MV-4-11 (cell line): ENCODE measurements around the gene CATSPER1.
A peak's percentile ranks its signal among the peaks of the same experiment; 100 is the strongest.
"Not testable (repeated sequence)": the region's sequence is repeated elsewhere in the genome, so short reads cannot be mapped to it uniquely, and the experiment has no call there.

Experiments
- DNase-seq: peaks from one replicate; lab custom pipeline; 2025; lab: John Stamatoyannopoulos, UW

Gene CATSPER1

GRCh38 chr11:66020618-66021357 lies 5.5 kb downstream of the CATSPER1 start:
- DNase-seq: peak; percentile 76

GRCh38 chr11:66020212-66020611 lies 6.1 kb downstream of the CATSPER1 start:
- no peak for DNase-seq

GRCh38 chr11:66017321-66017720 lies 9.0 kb downstream of the CATSPER1 start:
- DNase-seq: no peak

GRCh38 chr11:66016793-66017177 lies 9.5 kb downstream of the CATSPER1 start:
- DNase-seq: no peak

- DNase-seq: no peak
Measured at GRCh38 chr11:66015936-66016792, 10.1 kb downstream of the CATSPER1 start.

GRCh38 chr11:66015454-66015881 lies 10.8 kb downstream of the CATSPER1 start:
- no peak for DNase-seq

GRCh38 chr11:66014804-66015453 lies 11.3 kb downstream of the CATSPER1 start:
- DNase-seq: peak; percentile 39

- no peak for DNase-seq
Measured at GRCh38 chr11:66013762-66014100, 12.5 kb downstream of the CATSPER1 start.

GRCh38 chr11:66012946-66013761 lies 13.1 kb downstream of the CATSPER1 start:
- DNase-seq: peak; percentile 63

GRCh38 chr11:66012371-66012945 lies 13.8 kb downstream of the CATSPER1 start:
- no peak for DNase-seq

GRCh38 chr11:66011785-66012303 lies 14.4 kb downstream of the CATSPER1 start, which contains the start of gene CST6:
CST6 (plus strand) TSS chr11:66012008; CDS start chr11:66012045, 37 bp downstream.
- DNase-seq: no peak

GRCh38 chr11:66011239-66011784 lies 15.0 kb downstream of the CATSPER1 start:
- no peak for DNase-seq

- DNase-seq: not testable (repeated sequence)
Measured at GRCh38 chr11:66010036-66010435, 16.2 kb downstream of the CATSPER1 start.

GRCh38 chr11:66008468-66009101 lies 17.7 kb downstream of the CATSPER1 start:
- DNase-seq: peak; percentile 42

- DNase-seq: no peak
Measured at GRCh38 chr11:66008095-66008467, 18.2 kb downstream of the CATSPER1 start.

GRCh38 chr11:66007201-66007634 lies 19.1 kb downstream of the CATSPER1 start:
- DNase-seq: no peak

GRCh38 chr11:66006891-66007176 lies 19.4 kb downstream of the CATSPER1 start:
- no peak for DNase-seq

GRCh38 chr11:66006134-66006890 lies 20.0 kb downstream of the CATSPER1 start:
- no peak for DNase-seq

- no peak for DNase-seq
Measured at GRCh38 chr11:66004186-66004585, 22.1 kb downstream of the CATSPER1 start.

- DNase-seq: no peak
Measured at GRCh38 chr11:66003291-66003690, 23.0 kb downstream of the CATSPER1 start.
